ENCODE results near the gene RNF7. TPM values are rescaled to one million over a fixed set of nuclear protein-coding genes. Genes with fewer than 3 reads are reported as not detected.
"Not testable (repeated sequence)": the region's sequence is repeated elsewhere in the genome, so short reads cannot be mapped to it uniquely, and the experiment has no call there.

RNF7 gene
- polyA plus RNA-seq (2013): 82.2 TPM

DNA sequence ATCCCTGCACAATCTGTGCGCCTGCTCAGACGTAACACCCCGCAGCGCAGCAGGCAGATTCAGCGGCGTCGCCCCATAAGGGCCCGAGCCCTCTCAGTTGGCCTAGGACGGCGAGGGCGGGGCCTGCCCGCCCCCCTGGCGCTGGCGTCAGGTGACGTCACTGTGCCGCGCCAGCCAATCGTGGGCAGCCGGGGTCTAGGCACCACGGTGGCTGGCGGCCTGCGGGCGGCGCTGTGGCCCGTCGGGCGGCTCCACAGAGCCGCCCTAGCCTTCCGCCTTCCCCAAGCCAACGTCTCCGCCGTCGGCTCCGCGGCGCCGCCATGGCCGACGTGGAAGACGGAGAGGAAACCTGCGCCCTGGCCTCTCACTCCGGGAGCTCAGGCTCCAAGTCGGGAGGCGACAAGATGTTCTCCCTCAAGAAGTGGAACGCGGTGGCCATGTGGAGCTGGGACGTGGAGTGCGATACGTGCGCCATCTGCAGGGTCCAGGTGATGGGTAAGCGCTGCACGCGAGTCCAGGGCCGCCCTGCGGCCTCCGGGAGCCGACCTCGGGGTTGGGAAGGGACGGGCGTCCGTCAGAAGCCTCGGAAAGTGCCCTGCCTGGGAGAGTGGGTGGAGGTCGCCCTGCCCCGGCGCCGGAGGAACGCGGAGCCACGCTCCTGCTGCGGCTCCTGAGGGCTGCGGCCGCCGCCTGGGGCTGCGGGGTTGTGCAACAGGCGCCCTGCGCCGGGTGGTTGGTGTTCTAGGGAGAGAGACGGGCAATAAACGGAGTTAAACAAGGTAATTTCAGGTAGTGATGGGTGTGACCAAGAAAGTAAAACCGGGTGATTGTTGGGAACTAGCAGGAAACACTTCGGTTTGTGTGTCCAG, at the start of gene RNF7:
TSS of gene RNF7 (plus strand) at position 277 of the 869 bp plus-strand sequence. CDS start at position 321, 44 bp downstream.
- no peaks in the 10 kb centered on the region for H3K9me3 ChIP-seq (ENCODE audit: control extremely low read depth in 1 of 5, control insufficient read depth in 4 of 5, insufficient read depth in 2 of 5, low read depth in 1 of 5, low read length in 4 of 5)
- peak within 1 kb of the TSS; percentile 78 to 95 for H3K27ac ChIP-seq (ENCODE audit: insufficient read depth in 1 of 2, low read depth in 1 of 2, low read length in 2 of 2, poor library complexity in 1 of 2, severe bottlenecking in 2 of 2)
- H3K36me3 ChIP-seq (ENCODE audit: control insufficient read depth in 4 of 4, insufficient read depth in 4 of 4, low read length in 3 of 4): peaks cover 0 to 5% (median 4%) of the 10 kb centered on the region in 4 experiments
- peaks cover 18 to 45% (median 29%) of the 10 kb centered on the region in 4 experiments for H3K4me1 ChIP-seq (ENCODE audit: control extremely low read depth in 1 of 4, control insufficient read depth in 4 of 4, insufficient read depth in 4 of 4, low read length in 3 of 4)
- WGBS (ENCODE audit: insufficient coverage): under 1% methylated on average over 63 of the region's 81 CpGs
- ChIA-PET CTCF (interaction anchor here (0.6 to 3.4 kb wide), 32 partner anchors 9 to 202 kb away, joined by 3 to 22 read pairs (median 4); partner anchors contain the start of gene ATP1B3), POLR2A (interaction anchor here (1.2 to 1.8 kb wide), 3 partner anchors 29 to 137 kb away, joined by 3 to 9 read pairs (median 4); no protein-coding TSS in a partner anchor)
- DNase-seq: peak; percentile 96 to 98 (median 98)
- no peaks in the 10 kb centered on the region for H3K27me3 ChIP-seq (replicated peaks in 2 of 5; ENCODE audit: control insufficient read depth in 4 of 5, insufficient read depth in 5 of 5, low read length in 4 of 5)
- H3K4me3 ChIP-seq (ENCODE audit: control insufficient read depth in 1 of 7, extremely low read depth in 1 of 7, insufficient read depth in 4 of 7, low read depth in 2 of 7, low read length in 6 of 7): peak within 1 kb of the TSS; percentile 96 to 100 (median 99)

- Histone ChIP-seq H3K9me3 (ENCODE audit: control extremely low read depth in 1 of 5, control insufficient read depth in 4 of 5, insufficient read depth in 2 of 5, low read depth in 1 of 5, low read length in 4 of 5) (peaks cover 0 to 5% (median 0%) of the 10 kb centered on the region in 5 experiments), H3K4me1 (ENCODE audit: control extremely low read depth in 1 of 4, control insufficient read depth in 4 of 4, insufficient read depth in 4 of 4, low read length in 3 of 4) (peaks cover 0 to 15% (median 9%) of the 10 kb centered on the region in 4 experiments), H3K27me3 (replicated peaks in 2 of 5; ENCODE audit: control insufficient read depth in 4 of 5, insufficient read depth in 5 of 5, low read length in 4 of 5) (no peaks in the 10 kb centered on the region), H3K4me3 (ENCODE audit: control insufficient read depth in 1 of 7, extremely low read depth in 1 of 7, insufficient read depth in 4 of 7, low read depth in 2 of 7, low read length in 6 of 7) (no peak overlapping the region), H3K27ac (ENCODE audit: insufficient read depth in 1 of 2, low read depth in 1 of 2, low read length in 2 of 2, poor library complexity in 1 of 2, severe bottlenecking in 2 of 2) (no peak overlapping the region), H3K36me3 (ENCODE audit: control insufficient read depth in 4 of 4, insufficient read depth in 4 of 4, low read length in 3 of 4) (no peaks in the 10 kb centered on the region)
- DNase-seq: peak in 2 of 3 donors; percentile 24 to 39
- POLR2A ChIA-PET: no interaction called here
- WGBS (ENCODE audit: insufficient coverage): no CpG with 5 or more reads among the region's 4 CpGs
- CTCF ChIA-PET: interaction anchor here (0.7 to 2.2 kb wide), 6 partner anchors 9 to 517 kb away, joined by 3 to 5 read pairs (median 4); no protein-coding TSS in a partner anchor
These were observed 47.5 kb upstream of the RNF7 start for GRCh38 chr3:141690431-141691072.

- DNase-seq; H3K27me3 ChIP-seq (replicated peaks in 2 of 5; ENCODE audit: control insufficient read depth in 4 of 5, insufficient read depth in 5 of 5, low read length in 4 of 5); H3K9me3 ChIP-seq (ENCODE audit: control extremely low read depth in 1 of 5, control insufficient read depth in 4 of 5, insufficient read depth in 2 of 5, low read depth in 1 of 5, low read length in 4 of 5); H3K27ac ChIP-seq (ENCODE audit: insufficient read depth in 1 of 2, low read depth in 1 of 2, low read length in 2 of 2, poor library complexity in 1 of 2, severe bottlenecking in 2 of 2); H3K36me3 ChIP-seq (ENCODE audit: control insufficient read depth in 4 of 4, insufficient read depth in 4 of 4, low read length in 3 of 4); POLR2A ChIA-PET; H3K4me3 ChIP-seq (ENCODE audit: control insufficient read depth in 1 of 7, extremely low read depth in 1 of 7, insufficient read depth in 4 of 7, low read depth in 2 of 7, low read length in 6 of 7): not testable (repeated sequence)
- no CpG with 5 or more reads among the region's 3 CpGs for WGBS (ENCODE audit: insufficient coverage)
- CTCF ChIA-PET: interaction anchor here (0.9 to 2.2 kb wide), 4 partner anchors 8 to 32 kb away, joined by 3 to 5 read pairs (median 4); no protein-coding TSS in a partner anchor
- peaks cover 0 to 15% (median 8%) of the 10 kb centered on the region in 4 experiments for H3K4me1 ChIP-seq (ENCODE audit: control extremely low read depth in 1 of 4, control insufficient read depth in 4 of 4, insufficient read depth in 4 of 4, low read length in 3 of 4)
These were observed 46.6 kb upstream of the RNF7 start for GRCh38 chr3:141691471-141691870.

- DNase-seq; H3K4me3 ChIP-seq (ENCODE audit: control insufficient read depth in 1 of 7, extremely low read depth in 1 of 7, insufficient read depth in 4 of 7, low read depth in 2 of 7, low read length in 6 of 7); H3K9me3 ChIP-seq (ENCODE audit: control extremely low read depth in 1 of 5, control insufficient read depth in 4 of 5, insufficient read depth in 2 of 5, low read depth in 1 of 5, low read length in 4 of 5); H3K36me3 ChIP-seq (ENCODE audit: control insufficient read depth in 4 of 4, insufficient read depth in 4 of 4, low read length in 3 of 4); H3K27me3 ChIP-seq (replicated peaks in 2 of 5; ENCODE audit: control insufficient read depth in 4 of 5, insufficient read depth in 5 of 5, low read length in 4 of 5); POLR2A ChIA-PET; H3K27ac ChIP-seq (ENCODE audit: insufficient read depth in 1 of 2, low read depth in 1 of 2, low read length in 2 of 2, poor library complexity in 1 of 2, severe bottlenecking in 2 of 2); CTCF ChIA-PET: not testable (repeated sequence)
- H3K4me1 ChIP-seq (ENCODE audit: control extremely low read depth in 1 of 4, control insufficient read depth in 4 of 4, insufficient read depth in 4 of 4, low read length in 3 of 4): peaks cover 0 to 15% (median 2%) of the 10 kb centered on the region in 4 experiments
- WGBS (ENCODE audit: insufficient coverage): 100% methylated on average over 3 of the region's 4 CpGs
These were observed 45.1 kb upstream of the RNF7 start for GRCh38 chr3:141692973-141693372.

DNA sequence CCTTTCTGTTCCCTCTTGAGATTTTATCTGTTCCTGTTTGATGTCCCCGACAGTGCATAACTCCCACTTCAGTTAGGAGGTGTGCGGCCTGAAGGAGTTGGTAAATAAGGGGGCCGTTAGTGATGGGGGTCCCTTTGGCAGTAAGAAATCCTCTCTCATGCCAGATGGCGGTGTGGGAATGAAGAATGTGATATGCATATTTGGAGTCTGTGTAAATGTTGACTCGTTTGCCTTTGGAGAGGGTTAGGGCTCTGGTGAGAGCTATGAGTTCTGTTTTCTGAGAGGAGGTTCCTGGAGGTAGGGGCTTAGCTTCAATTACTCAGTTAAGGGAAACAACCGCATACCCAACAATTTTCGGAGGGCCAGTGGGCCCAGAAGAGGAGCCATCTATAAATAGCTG, 38.8 kb upstream of the RNF7 start:
- Histone ChIP-seq H3K36me3 (ENCODE audit: control insufficient read depth in 4 of 4, insufficient read depth in 4 of 4, low read length in 3 of 4) (no peaks in the 10 kb centered on the region), H3K9me3 (ENCODE audit: control extremely low read depth in 1 of 5, control insufficient read depth in 4 of 5, insufficient read depth in 2 of 5, low read depth in 1 of 5, low read length in 4 of 5) (no peaks in the 10 kb centered on the region), H3K27ac (ENCODE audit: insufficient read depth in 1 of 2, low read depth in 1 of 2, low read length in 2 of 2, poor library complexity in 1 of 2, severe bottlenecking in 2 of 2) (no peak overlapping the region), H3K27me3 (replicated peaks in 2 of 5; ENCODE audit: control insufficient read depth in 4 of 5, insufficient read depth in 5 of 5, low read length in 4 of 5) (no peaks in the 10 kb centered on the region), H3K4me3 (ENCODE audit: control insufficient read depth in 1 of 7, extremely low read depth in 1 of 7, insufficient read depth in 4 of 7, low read depth in 2 of 7, low read length in 6 of 7) (no peak overlapping the region), H3K4me1 (ENCODE audit: control extremely low read depth in 1 of 4, control insufficient read depth in 4 of 4, insufficient read depth in 4 of 4, low read length in 3 of 4) (no peaks in the 10 kb centered on the region)
- 86% methylated on average over 2 of the region's 7 CpGs for WGBS (ENCODE audit: insufficient coverage)
- ChIA-PET POLR2A (no interaction called here), CTCF (interaction anchor here (1.4 kb wide), 1 partner anchor 9 kb away, joined by 4 read pairs; no protein-coding TSS in a partner anchor)
- DNase-seq: no peak

DNA sequence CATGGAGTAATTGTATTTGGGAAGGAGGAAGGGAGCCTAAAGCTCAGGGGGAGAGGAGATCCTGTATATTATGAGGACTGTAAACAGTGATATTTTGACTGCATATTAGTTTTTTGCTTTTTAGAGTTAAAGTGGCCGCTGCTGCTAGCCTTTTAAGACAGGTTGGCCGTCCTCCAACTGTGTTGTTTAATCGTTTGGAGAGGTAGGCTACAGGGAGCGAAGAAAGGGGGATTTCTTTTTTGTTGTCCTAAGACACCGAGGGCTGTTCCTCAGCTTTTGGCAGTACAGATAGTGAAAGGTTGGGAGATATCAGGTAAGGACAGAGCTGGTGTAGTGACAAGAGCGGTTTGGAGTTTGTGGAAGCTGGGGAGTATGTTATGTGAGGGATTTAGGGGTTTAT, 38.2 kb upstream of the RNF7 start:
- Histone ChIP-seq H3K36me3 (ENCODE audit: control insufficient read depth in 4 of 4, insufficient read depth in 4 of 4, low read length in 3 of 4) (no peaks in the 10 kb centered on the region), H3K4me3 (ENCODE audit: control insufficient read depth in 1 of 7, extremely low read depth in 1 of 7, insufficient read depth in 4 of 7, low read depth in 2 of 7, low read length in 6 of 7) (no peak overlapping the region), H3K9me3 (ENCODE audit: control extremely low read depth in 1 of 5, control insufficient read depth in 4 of 5, insufficient read depth in 2 of 5, low read depth in 1 of 5, low read length in 4 of 5) (no peaks in the 10 kb centered on the region), H3K27me3 (replicated peaks in 2 of 5; ENCODE audit: control insufficient read depth in 4 of 5, insufficient read depth in 5 of 5, low read length in 4 of 5) (no peaks in the 10 kb centered on the region), H3K4me1 (ENCODE audit: control extremely low read depth in 1 of 4, control insufficient read depth in 4 of 4, insufficient read depth in 4 of 4, low read length in 3 of 4) (no peaks in the 10 kb centered on the region), H3K27ac (ENCODE audit: insufficient read depth in 1 of 2, low read depth in 1 of 2, low read length in 2 of 2, poor library complexity in 1 of 2, severe bottlenecking in 2 of 2) (no peak overlapping the region)
- no peak for DNase-seq
- 73% methylated on average over 5 of the region's 6 CpGs for WGBS (ENCODE audit: insufficient coverage)
- CTCF ChIA-PET: interaction anchor here (1.4 kb wide), 1 partner anchor 9 kb away, joined by 4 read pairs; no protein-coding TSS in a partner anchor
- POLR2A ChIA-PET: no interaction called here
